ENCODE data around the gene UNG. TPM values are rescaled to one million over a fixed set of nuclear protein-coding genes. Genes with fewer than 3 reads are reported as not detected.
"Not testable (repeated sequence)": the region's sequence is repeated elsewhere in the genome, so short reads cannot be mapped to it uniquely, and the experiment has no call there.

UNG gene
- total RNA-seq, 1 donor from 2014 or later: 39.4 TPM

GRCh38 chr12:109053382-109054123 lies 43.8 kb upstream of the UNG start:
- peak overlapping the region; percentile 64 for H3K27ac Mint-ChIP-seq (ENCODE audit: unreplicated experiment)
- peak overlapping the region; percentile 98 for H3K4me3 Mint-ChIP-seq (ENCODE audit: unreplicated experiment)
- DNase-seq (ENCODE audit: low spot score): no peak
- TF ChIP-seq CTCF (IDR thresholded peaks at IDR 0.05; ENCODE audit: unreplicated experiment): no peak
- peaks cover under 1% of the 10 kb centered on the region for H3K36me3 Mint-ChIP-seq (ENCODE audit: low read depth, unreplicated experiment)
- H3K9me3 Mint-ChIP-seq (ENCODE audit: unreplicated experiment): no peaks in the 10 kb centered on the region
- H3K27me3 Mint-ChIP-seq (ENCODE audit: unreplicated experiment): peaks cover 6% of the 10 kb centered on the region
- peaks cover 16% of the 10 kb centered on the region for H3K4me1 Mint-ChIP-seq (ENCODE audit: unreplicated experiment)

GRCh38 chr12:109054124-109054513 lies 43.3 kb upstream of the UNG start:
- not testable (repeated sequence) for H3K36me3 Mint-ChIP-seq (ENCODE audit: low read depth, unreplicated experiment); H3K27me3 Mint-ChIP-seq (ENCODE audit: unreplicated experiment); H3K9me3 Mint-ChIP-seq (ENCODE audit: unreplicated experiment); DNase-seq (ENCODE audit: low spot score); H3K27ac Mint-ChIP-seq (ENCODE audit: unreplicated experiment)
- H3K4me1 Mint-ChIP-seq (ENCODE audit: unreplicated experiment): peaks cover 16% of the 10 kb centered on the region
- peak overlapping the region; percentile 98 for H3K4me3 Mint-ChIP-seq (ENCODE audit: unreplicated experiment)

GRCh38 chr12:109054520-109054919 lies 42.9 kb upstream of the UNG start:
- no peak for TF ChIP-seq CTCF (IDR thresholded peaks at IDR 0.05; ENCODE audit: unreplicated experiment)
- Mint-ChIP-seq H3K27ac (ENCODE audit: unreplicated experiment) (no peak overlapping the region), H3K4me1 (ENCODE audit: unreplicated experiment) (peaks cover 16% of the 10 kb centered on the region), H3K9me3 (ENCODE audit: unreplicated experiment) (no peaks in the 10 kb centered on the region), H3K27me3 (ENCODE audit: unreplicated experiment) (peaks cover 6% of the 10 kb centered on the region), H3K36me3 (ENCODE audit: low read depth, unreplicated experiment) (peaks cover 3% of the 10 kb centered on the region), H3K4me3 (ENCODE audit: unreplicated experiment) (no peak overlapping the region)
- DNase-seq (ENCODE audit: low spot score): no peak

- DNase-seq (ENCODE audit: low spot score): no peak
- Mint-ChIP-seq H3K27ac (ENCODE audit: unreplicated experiment) (no peak overlapping the region), H3K36me3 (ENCODE audit: low read depth, unreplicated experiment) (peaks cover 3% of the 10 kb centered on the region), H3K4me1 (ENCODE audit: unreplicated experiment) (peaks cover 15% of the 10 kb centered on the region), H3K27me3 (ENCODE audit: unreplicated experiment) (peaks cover 6% of the 10 kb centered on the region), H3K4me3 (ENCODE audit: unreplicated experiment) (no peak overlapping the region), H3K9me3 (ENCODE audit: unreplicated experiment) (no peaks in the 10 kb centered on the region)
- no peak for TF ChIP-seq CTCF (IDR thresholded peaks at IDR 0.05; ENCODE audit: unreplicated experiment)
These were observed 40.5 kb upstream of the UNG start for GRCh38 chr12:109056891-109057290.

- Mint-ChIP-seq H3K36me3 (ENCODE audit: low read depth, unreplicated experiment) (peaks cover 3% of the 10 kb centered on the region), H3K27me3 (ENCODE audit: unreplicated experiment) (peaks cover 6% of the 10 kb centered on the region), H3K9me3 (ENCODE audit: unreplicated experiment) (no peaks in the 10 kb centered on the region), H3K4me3 (ENCODE audit: unreplicated experiment) (no peak overlapping the region), H3K27ac (ENCODE audit: unreplicated experiment) (no peak overlapping the region), H3K4me1 (ENCODE audit: unreplicated experiment) (peaks cover 11% of the 10 kb centered on the region)
- TF ChIP-seq CTCF (IDR thresholded peaks at IDR 0.05; ENCODE audit: unreplicated experiment): no peak
- DNase-seq (ENCODE audit: low spot score): no peak
These were observed 40.0 kb upstream of the UNG start for GRCh38 chr12:109057376-109057775.

Data from endothelial cell (in vitro differentiated cells).